Right atrium auricular region (tissue), 2 donors: ENCODE results near the gene COL6A1. TPM values are rescaled to one million over a fixed set of nuclear protein-coding genes. Genes with fewer than 3 reads are reported as not detected.

ENCODE experiments used
- DNase-seq: peaks from one replicate; pipeline ENCODE4 v3.0.0-alpha.2; 2019; ENCODE audit warnings: low spot score
- H3K27ac ChIP-seq, 2 donors: fragments of 200-600 bp; sonication (generic); 1 replicate in 1 of 2; 2 replicates in 1 of 2; pipeline ENCODE4 v1.5.1; 2016 to 2019
- H3K27me3 ChIP-seq, 2 donors: fragments of 200-600 bp; sonication (generic); one replicate each; pipeline versions ENCODE4 v1.5.1 to v1.6.0; 2017 to 2019
- H3K36me3 ChIP-seq: fragments of 200-600 bp; sonication (generic); one replicate; pipeline ENCODE4 v1.5.1; 2016
- H3K4me1 ChIP-seq, 2 donors: fragments of 200-600 bp; sonication (generic); one replicate each; pipeline versions ENCODE4 v1.5.1 to v1.6.0; 2017 to 2019
- H3K4me3 ChIP-seq, 2 donors: fragments of 200-600 bp; sonication (generic); 1 replicate in 1 of 2; 2 replicates in 1 of 2; pipeline ENCODE4 v1.5.1; 2017 to 2019; ENCODE audit warnings: mild to moderate bottlenecking in 1 of 2, moderate library complexity in 1 of 2
- H3K9me3 ChIP-seq, 2 donors: fragments of 200-600 bp; sonication (generic); one replicate each; pipeline ENCODE4 v1.5.1; 2019
- total RNA-seq, 2 donors: library from RNA; depleted of rRNA; stranded (reverse); fragments of >200 nt; gene quantifications; one replicate each; pipeline ENCODE4 v1.1.0, GENCODE V29; 2016
- TF ChIP-seq, protein P1 (sequence below), 2 donors: fragments of 200-600 bp; sonication (generic); IDR thresholded peaks; one replicate each; pipeline ENCODE4 v1.5.1; 2019; ENCODE audit warnings: antibody characterized with exemption in 2 of 2

The COL6A1 gene
- total RNA-seq, 2 donors from 2014 or later: 201 to 278 TPM

GRCh38 chr21:46027851-46028493 lies 46.4 kb downstream of the COL6A1 start:
- no peak for DNase-seq
- H3K27ac ChIP-seq: peak overlapping the region; percentile 33 to 42
- H3K36me3 ChIP-seq: no peaks in the 10 kb centered on the region
- H3K4me1 ChIP-seq: peaks cover 0 to 6% of the 10 kb centered on the region in 2 donors
- H3K27me3 ChIP-seq: no peaks in the 10 kb centered on the region
- peaks cover 0 to 9% of the 10 kb centered on the region in 2 donors for H3K9me3 ChIP-seq
- no peak overlapping the region for H3K4me3 ChIP-seq
- TF ChIP-seq, protein P1, sequence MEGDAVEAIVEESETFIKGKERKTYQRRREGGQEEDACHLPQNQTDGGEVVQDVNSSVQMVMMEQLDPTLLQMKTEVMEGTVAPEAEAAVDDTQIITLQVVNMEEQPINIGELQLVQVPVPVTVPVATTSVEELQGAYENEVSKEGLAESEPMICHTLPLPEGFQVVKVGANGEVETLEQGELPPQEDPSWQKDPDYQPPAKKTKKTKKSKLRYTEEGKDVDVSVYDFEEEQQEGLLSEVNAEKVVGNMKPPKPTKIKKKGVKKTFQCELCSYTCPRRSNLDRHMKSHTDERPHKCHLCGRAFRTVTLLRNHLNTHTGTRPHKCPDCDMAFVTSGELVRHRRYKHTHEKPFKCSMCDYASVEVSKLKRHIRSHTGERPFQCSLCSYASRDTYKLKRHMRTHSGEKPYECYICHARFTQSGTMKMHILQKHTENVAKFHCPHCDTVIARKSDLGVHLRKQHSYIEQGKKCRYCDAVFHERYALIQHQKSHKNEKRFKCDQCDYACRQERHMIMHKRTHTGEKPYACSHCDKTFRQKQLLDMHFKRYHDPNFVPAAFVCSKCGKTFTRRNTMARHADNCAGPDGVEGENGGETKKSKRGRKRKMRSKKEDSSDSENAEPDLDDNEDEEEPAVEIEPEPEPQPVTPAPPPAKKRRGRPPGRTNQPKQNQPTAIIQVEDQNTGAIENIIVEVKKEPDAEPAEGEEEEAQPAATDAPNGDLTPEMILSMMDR (IDR thresholded peaks at IDR 0.05): no peak

DNA sequence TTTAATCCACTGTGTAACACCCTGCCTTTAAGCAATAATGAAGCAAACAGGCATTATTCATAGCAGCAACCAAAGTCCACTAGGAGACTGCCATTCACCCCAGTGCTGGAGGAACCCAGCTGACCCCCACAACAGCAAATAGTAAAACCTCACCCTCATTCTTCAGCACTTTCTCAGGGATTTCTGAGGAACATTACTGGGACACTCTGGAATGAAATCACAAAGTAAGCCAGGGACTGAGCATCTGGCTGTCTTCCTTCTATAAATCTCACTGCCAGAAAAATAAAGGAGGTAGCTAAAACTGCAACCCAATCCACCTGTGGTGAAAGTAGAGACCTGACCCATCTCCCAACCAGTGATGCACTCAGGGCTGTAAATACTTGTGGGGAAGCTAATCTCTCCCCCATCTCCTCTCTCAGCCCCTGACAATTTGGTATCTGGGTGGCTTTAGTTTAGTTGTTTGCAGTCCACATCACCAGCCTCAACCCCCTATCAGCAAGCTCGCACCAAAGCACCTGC lies 47.1 kb downstream of the COL6A1 start:
- H3K4me3 ChIP-seq: no peak overlapping the region
- DNase-seq: no peak
- H3K4me1 ChIP-seq: peaks cover 0 to 6% of the 10 kb centered on the region in 2 donors
- no peaks in the 10 kb centered on the region for H3K36me3 ChIP-seq
- H3K27ac ChIP-seq: peak overlapping the region; percentile 33 to 42
- TF ChIP-seq, protein P1 (IDR thresholded peaks at IDR 0.05): no peak
- H3K27me3 ChIP-seq: no peaks in the 10 kb centered on the region
- H3K9me3 ChIP-seq: peaks cover 0 to 9% of the 10 kb centered on the region in 2 donors

DNA sequence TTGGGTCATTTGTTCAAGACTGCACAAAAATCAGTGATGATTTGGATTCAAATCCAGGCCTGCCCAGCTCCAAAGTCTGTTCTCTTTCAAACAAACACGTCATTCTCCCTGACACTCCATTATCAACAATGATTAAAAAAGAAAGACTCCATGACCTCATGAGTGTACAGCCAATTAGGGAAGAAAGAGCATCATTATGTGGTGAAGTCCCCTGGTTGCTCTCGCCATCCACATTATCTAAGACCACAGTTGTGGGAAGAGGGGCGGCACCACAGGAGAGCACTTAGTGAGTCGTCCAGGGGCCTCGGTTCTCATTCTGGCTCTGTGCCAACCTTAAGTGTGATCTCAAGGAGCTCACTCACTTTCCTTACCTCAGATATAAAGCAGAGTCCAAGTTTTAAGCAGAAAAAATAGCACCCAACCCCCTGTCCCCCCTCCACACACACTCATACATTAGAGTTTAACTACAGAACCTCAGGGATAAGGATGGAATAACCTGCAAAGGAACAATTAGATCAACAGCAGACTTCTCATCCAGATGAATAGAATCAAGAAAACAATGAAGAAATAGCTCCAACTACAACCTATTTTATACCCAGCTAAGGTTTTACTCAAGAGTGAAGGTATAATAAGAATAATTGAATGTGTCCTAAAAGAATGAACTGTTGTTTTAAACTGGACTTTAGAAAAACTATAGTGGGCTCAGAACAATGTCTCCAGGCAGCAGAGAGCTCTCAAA lies 47.8 kb downstream of the COL6A1 start:
- H3K27me3 ChIP-seq: no peaks in the 10 kb centered on the region
- peaks cover 0 to 6% of the 10 kb centered on the region in 2 donors for H3K4me1 ChIP-seq
- no peak overlapping the region for H3K4me3 ChIP-seq
- H3K9me3 ChIP-seq: peaks cover 0 to 9% of the 10 kb centered on the region in 2 donors
- no peaks in the 10 kb centered on the region for H3K36me3 ChIP-seq
- DNase-seq: no peak
- TF ChIP-seq, protein P1 (IDR thresholded peaks at IDR 0.05): no peak
- H3K27ac ChIP-seq: peak overlapping the region; percentile 33 to 42

DNA sequence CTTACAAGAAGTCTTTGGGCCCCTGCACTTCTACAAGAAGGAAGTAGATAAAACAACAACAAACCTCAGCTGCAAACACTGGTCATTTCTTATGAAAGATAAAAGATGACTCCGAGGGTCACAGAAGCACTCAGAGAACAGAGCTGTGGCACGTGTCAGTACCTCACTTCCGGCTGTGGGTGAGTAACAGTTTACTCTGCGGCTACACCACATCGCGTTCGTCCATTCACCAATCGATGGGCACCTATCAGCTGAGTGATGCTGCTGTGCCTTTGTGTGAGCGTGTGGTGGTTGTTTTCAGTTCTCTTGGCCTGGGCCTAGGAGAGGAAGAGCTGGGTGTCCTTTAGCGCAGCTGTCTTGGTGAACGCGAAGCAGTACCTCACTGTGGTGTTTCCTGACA lies 49.9 kb downstream of the COL6A1 start:
- no peak for DNase-seq
- Histone ChIP-seq H3K4me3 (no peak overlapping the region), H3K9me3 (peaks cover 0 to 9% of the 10 kb centered on the region in 2 donors), H3K4me1 (peaks cover 0 to 10% of the 10 kb centered on the region in 2 donors), H3K36me3 (no peaks in the 10 kb centered on the region), H3K27me3 (no peaks in the 10 kb centered on the region), H3K27ac (no peak overlapping the region)
- TF ChIP-seq, protein P1 (IDR thresholded peaks at IDR 0.05): no peak

GRCh38 chr21:46032100-46032499 lies 50.5 kb downstream of the COL6A1 start:
- DNase-seq: no peak
- Histone ChIP-seq H3K9me3 (peaks cover 0 to 9% of the 10 kb centered on the region in 2 donors), H3K4me1 (peaks cover 0 to 16% of the 10 kb centered on the region in 2 donors), H3K27ac (no peak overlapping the region), H3K4me3 (no peak overlapping the region), H3K36me3 (no peaks in the 10 kb centered on the region), H3K27me3 (no peaks in the 10 kb centered on the region)
- TF ChIP-seq, protein P1 (IDR thresholded peaks at IDR 0.05): no peak
